ENCODE data around the gene OGFRL1. TPM values are rescaled to one million over a fixed set of nuclear protein-coding genes. Genes with fewer than 3 reads are reported as not detected.

The OGFRL1 gene
- total and polyA plus RNA-seq, 9 donors, result 5.7 to 10.3 (median 8.7) TPM

DNA sequence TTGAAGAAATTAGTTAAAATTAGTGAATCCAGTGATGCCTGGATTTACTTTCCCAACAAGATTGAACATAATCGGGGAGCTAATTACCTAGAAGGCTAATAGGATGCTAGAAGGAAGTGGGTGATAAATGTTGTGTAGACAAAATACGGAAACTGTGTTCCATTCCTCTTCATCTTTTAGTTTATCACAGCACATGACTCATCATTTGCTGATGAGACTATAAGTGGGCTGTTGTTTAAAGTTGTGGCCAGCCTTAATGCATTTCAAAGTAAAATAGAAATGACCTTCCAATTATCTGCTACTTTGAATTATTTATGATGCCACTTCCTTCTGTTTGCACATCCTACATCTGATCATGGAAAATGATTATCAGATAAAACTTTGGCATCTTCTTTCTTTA lies 43.4 kb downstream of the OGFRL1 start:
- Histone ChIP-seq H3K4me3 (ENCODE audit: low read length) (no peak overlapping the region), H3K27ac (ENCODE audit: low read length) (no peak overlapping the region), H3K9me3 (replicated peaks; ENCODE audit: control insufficient read depth, low read depth, low read length) (peaks cover 3% of the 10 kb centered on the region), H3K36me3 (ENCODE audit: control insufficient read depth, insufficient read depth, low read length) (no peaks in the 10 kb centered on the region), H3K27me3 (ENCODE audit: control insufficient read depth, insufficient read depth, low read length) (no peaks in the 10 kb centered on the region), H3K4me1 (ENCODE audit: control insufficient read depth, insufficient read depth, low read length) (peaks cover 5% of the 10 kb centered on the region)
- DNase-seq, result no peak
- no CpG with 5 or more reads among the region's 2 CpGs for WGBS (ENCODE audit: insufficient coverage)

DNA sequence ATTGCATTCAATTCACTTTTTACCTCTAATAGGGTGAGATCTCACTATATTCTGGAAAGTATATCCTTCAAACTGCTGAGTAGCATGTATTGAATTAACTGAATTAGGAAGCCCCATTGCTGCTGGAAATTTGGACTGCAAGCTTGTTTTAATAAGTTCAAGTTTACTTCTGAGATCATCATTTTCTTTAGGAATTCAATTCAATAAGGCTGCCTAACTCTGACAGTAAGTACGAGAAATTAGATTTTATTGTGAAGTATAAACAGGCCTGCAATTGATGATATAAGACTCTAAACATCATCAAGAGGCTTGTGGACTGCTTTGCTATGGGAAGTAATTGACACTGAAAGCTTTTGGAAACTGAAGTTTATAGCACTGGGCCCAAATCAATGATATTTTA lies 44.4 kb downstream of the OGFRL1 start:
- H3K27ac ChIP-seq (ENCODE audit: low read length), result no peak overlapping the region
- H3K4me1 ChIP-seq (ENCODE audit: control insufficient read depth, insufficient read depth, low read length), result no peaks in the 10 kb centered on the region
- no peak for DNase-seq
- no peaks in the 10 kb centered on the region for H3K36me3 ChIP-seq (ENCODE audit: control insufficient read depth, insufficient read depth, low read length)
- H3K4me3 ChIP-seq (ENCODE audit: low read length), result no peak overlapping the region
- H3K9me3 ChIP-seq (replicated peaks; ENCODE audit: control insufficient read depth, low read depth, low read length), result peaks cover 3% of the 10 kb centered on the region
- WGBS (ENCODE audit: insufficient coverage), result no CpG with 5 or more reads among the region's 1 CpG
- H3K27me3 ChIP-seq (ENCODE audit: control insufficient read depth, insufficient read depth, low read length), result no peaks in the 10 kb centered on the region

DNA sequence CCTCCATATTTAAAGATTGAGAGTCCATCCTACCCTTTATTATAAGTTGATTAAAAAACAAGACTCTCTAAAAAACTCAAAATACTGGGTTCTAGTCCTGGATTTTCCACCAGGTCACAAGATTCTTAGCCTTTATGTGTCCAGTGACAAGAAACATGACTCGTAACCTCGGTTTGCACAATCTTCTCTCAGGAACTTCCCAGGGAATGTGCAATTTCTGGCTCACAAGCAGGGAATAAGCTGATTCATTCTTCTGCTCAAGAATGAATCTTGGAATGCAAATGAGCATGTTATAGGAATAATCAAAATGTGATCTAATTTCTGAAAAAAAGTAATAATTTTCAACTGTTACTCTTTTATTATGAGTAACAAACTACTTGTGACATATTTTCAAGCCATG lies 45.1 kb downstream of the OGFRL1 start:
- 54% methylated on average over 2 of the region's 2 CpGs for WGBS (ENCODE audit: insufficient coverage)
- Histone ChIP-seq H3K9me3 (replicated peaks; ENCODE audit: control insufficient read depth, low read depth, low read length) (peaks cover 3% of the 10 kb centered on the region), H3K27me3 (ENCODE audit: control insufficient read depth, insufficient read depth, low read length) (no peaks in the 10 kb centered on the region), H3K36me3 (ENCODE audit: control insufficient read depth, insufficient read depth, low read length) (no peaks in the 10 kb centered on the region), H3K27ac (ENCODE audit: low read length) (no peak overlapping the region), H3K4me3 (ENCODE audit: low read length) (no peak overlapping the region), H3K4me1 (ENCODE audit: control insufficient read depth, insufficient read depth, low read length) (no peaks in the 10 kb centered on the region)
- peak; percentile 40 for DNase-seq

DNA sequence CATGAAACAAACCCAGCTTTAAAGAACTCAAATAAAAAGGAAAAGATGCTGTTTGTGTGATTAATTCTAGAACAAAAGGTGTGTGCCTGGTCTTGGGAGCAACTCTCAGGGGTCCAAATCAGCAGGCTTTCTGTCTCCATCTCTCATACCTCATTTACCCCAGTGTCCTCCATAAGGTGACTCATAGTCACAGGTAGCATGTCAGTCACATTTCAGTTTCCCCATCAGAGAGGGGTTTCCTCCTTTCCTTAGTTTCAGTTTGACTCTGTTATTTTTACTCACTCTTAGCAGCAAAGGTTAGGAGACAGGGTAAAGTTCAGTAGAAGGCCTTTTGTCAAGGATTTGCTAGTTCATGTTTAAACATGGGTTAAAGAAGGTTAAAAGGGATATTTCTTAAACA lies 46.2 kb downstream of the OGFRL1 start:
- H3K27ac ChIP-seq (ENCODE audit: low read length), result no peak overlapping the region

DNA sequence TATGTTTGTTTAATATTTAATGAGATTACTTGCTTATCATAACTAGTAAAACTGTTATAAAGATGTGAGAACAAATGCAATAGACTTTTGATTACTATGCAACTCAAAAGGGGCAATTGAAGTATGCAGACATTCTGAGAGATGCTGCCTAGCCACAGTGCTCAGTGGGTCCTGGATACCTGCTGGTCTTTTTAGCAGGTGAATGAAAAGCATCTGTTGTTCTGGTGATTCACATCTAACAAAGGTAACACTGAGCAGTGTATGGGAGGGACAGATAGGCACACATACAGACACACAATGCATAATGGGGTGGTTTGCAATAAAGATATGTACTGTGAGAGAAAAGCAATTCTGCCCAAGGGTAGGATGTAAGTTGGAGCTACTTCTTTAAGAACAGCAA lies 46.9 kb downstream of the OGFRL1 start:
- no peaks in the 10 kb centered on the region for H3K36me3 ChIP-seq (ENCODE audit: control insufficient read depth, insufficient read depth, low read length)
- H3K4me1 ChIP-seq (ENCODE audit: control insufficient read depth, insufficient read depth, low read length), result no peaks in the 10 kb centered on the region
- H3K4me3 ChIP-seq (ENCODE audit: low read length), result no peak overlapping the region
- DNase-seq, result no peak
- H3K27ac ChIP-seq (ENCODE audit: low read length), result no peak overlapping the region
- H3K27me3 ChIP-seq (ENCODE audit: control insufficient read depth, insufficient read depth, low read length), result no peaks in the 10 kb centered on the region
- H3K9me3 ChIP-seq (replicated peaks; ENCODE audit: control insufficient read depth, low read depth, low read length), result peaks cover 3% of the 10 kb centered on the region

More for the DNA sequence above, 46.2 kb downstream of the OGFRL1 start:
- H3K36me3 ChIP-seq (ENCODE audit: control insufficient read depth, insufficient read depth, low read length), result no peaks in the 10 kb centered on the region
- H3K9me3 ChIP-seq (replicated peaks; ENCODE audit: control insufficient read depth, low read depth, low read length), result peaks cover 3% of the 10 kb centered on the region
- H3K4me3 ChIP-seq (ENCODE audit: low read length), result no peak overlapping the region
- H3K27me3 ChIP-seq (ENCODE audit: control insufficient read depth, insufficient read depth, low read length), result no peaks in the 10 kb centered on the region
- H3K4me1 ChIP-seq (ENCODE audit: control insufficient read depth, insufficient read depth, low read length), result no peaks in the 10 kb centered on the region
- DNase-seq, result no peak

DNA sequence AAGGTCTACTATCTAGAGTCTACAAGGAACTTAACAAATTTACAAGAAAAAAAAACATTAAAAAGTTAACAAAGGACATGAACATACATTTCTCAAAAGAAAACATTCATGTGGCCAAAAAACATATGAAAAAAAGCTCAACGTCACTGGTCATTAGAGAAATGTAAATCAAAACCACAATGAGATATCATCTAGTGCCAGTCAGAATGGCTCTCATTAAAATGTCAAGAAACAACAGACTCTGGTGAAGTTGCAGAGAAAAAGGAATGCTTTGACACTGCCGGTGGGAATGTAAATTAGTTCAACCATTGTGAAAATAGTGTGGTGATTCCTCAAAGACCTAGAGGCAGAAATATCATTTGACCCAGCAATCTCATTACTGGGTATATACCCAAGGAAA lies 48.3 kb downstream of the OGFRL1 start:
- no CpG with 5 or more reads among the region's 2 CpGs for WGBS (ENCODE audit: insufficient coverage)
- peaks cover 3% of the 10 kb centered on the region for H3K9me3 ChIP-seq (replicated peaks; ENCODE audit: control insufficient read depth, low read depth, low read length)
- H3K4me1 ChIP-seq (ENCODE audit: control insufficient read depth, insufficient read depth, low read length), result no peaks in the 10 kb centered on the region
- H3K27me3 ChIP-seq (ENCODE audit: control insufficient read depth, insufficient read depth, low read length), result no peaks in the 10 kb centered on the region
- no peak overlapping the region for H3K27ac ChIP-seq (ENCODE audit: low read length)
- no peak overlapping the region for H3K4me3 ChIP-seq (ENCODE audit: low read length)
- DNase-seq, result no peak
- no peaks in the 10 kb centered on the region for H3K36me3 ChIP-seq (ENCODE audit: control insufficient read depth, insufficient read depth, low read length)

DNA sequence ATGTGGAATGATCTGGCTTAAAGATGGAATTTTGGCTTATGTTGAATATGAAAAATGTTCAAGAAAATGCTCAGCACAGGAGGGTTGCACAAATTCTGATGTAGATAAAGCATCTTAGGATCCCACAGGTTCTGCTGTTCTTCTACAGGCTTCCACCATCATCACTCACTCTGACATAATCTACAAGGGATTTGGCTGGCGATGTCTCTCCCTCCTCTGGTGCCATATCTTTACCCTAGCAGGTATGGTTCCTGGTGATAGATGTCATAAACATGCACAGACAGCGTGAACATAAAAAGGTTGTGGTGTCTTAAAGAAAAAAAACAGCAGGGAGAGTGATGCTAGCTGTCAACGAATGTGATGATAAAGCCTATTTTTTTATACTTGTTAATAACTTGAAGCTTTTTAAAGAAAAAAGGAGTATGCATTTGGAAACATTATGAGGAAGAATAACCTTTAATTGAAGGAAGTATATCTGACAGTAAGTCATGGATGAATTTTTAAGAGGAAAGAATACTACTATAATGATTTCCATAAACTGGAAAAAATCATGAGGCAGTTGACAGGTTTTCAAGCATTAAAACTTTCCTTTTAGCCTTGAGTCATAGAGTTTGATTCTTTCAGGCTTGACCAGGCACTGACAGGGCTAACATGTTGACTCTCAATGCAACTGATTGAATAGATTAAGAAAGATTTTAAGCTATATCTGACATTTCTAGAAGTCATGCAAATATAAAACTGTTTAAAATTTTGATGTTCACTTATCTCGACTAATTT lies 50.1 kb downstream of the OGFRL1 start:
- no CpG with 5 or more reads among the region's 4 CpGs for WGBS (ENCODE audit: insufficient coverage)
- no peak overlapping the region for H3K27ac ChIP-seq (ENCODE audit: low read length)
- peaks cover 3% of the 10 kb centered on the region for H3K9me3 ChIP-seq (replicated peaks; ENCODE audit: control insufficient read depth, low read depth, low read length)
- H3K4me1 ChIP-seq (ENCODE audit: control insufficient read depth, insufficient read depth, low read length), result no peaks in the 10 kb centered on the region
- no peaks in the 10 kb centered on the region for H3K36me3 ChIP-seq (ENCODE audit: control insufficient read depth, insufficient read depth, low read length)
- no peak for DNase-seq
- no peak overlapping the region for H3K4me3 ChIP-seq (ENCODE audit: low read length)
- no peaks in the 10 kb centered on the region for H3K27me3 ChIP-seq (ENCODE audit: control insufficient read depth, insufficient read depth, low read length)

DNA sequence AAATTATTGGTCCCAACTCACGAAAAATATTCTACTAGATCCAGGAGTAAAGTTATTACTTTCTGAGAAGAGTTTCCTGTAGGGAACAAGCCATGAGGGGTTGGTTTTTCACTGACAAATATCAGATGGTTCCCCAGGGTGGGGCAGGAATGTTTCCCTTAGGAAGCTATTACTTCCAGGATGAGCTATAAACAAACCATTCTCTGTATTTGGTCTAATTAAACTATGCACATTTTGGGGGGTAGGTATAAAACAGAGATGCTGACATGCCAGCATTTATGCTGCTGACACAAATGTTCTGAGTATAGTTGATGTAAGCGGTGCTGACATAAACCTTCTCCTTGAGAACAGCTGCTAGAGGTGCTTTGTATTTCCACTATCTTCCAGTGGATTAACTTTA lies 54.2 kb downstream of the OGFRL1 start:
- Histone ChIP-seq H3K9me3 (replicated peaks; ENCODE audit: control insufficient read depth, low read depth, low read length) (no peaks in the 10 kb centered on the region), H3K27ac (ENCODE audit: low read length) (no peak overlapping the region), H3K36me3 (ENCODE audit: control insufficient read depth, insufficient read depth, low read length) (no peaks in the 10 kb centered on the region), H3K4me3 (ENCODE audit: low read length) (no peak overlapping the region), H3K27me3 (ENCODE audit: control insufficient read depth, insufficient read depth, low read length) (no peaks in the 10 kb centered on the region), H3K4me1 (ENCODE audit: control insufficient read depth, insufficient read depth, low read length) (no peaks in the 10 kb centered on the region)
- no peak for DNase-seq
- WGBS (ENCODE audit: insufficient coverage), result no CpG with 5 or more reads among the region's 2 CpGs

DNA sequence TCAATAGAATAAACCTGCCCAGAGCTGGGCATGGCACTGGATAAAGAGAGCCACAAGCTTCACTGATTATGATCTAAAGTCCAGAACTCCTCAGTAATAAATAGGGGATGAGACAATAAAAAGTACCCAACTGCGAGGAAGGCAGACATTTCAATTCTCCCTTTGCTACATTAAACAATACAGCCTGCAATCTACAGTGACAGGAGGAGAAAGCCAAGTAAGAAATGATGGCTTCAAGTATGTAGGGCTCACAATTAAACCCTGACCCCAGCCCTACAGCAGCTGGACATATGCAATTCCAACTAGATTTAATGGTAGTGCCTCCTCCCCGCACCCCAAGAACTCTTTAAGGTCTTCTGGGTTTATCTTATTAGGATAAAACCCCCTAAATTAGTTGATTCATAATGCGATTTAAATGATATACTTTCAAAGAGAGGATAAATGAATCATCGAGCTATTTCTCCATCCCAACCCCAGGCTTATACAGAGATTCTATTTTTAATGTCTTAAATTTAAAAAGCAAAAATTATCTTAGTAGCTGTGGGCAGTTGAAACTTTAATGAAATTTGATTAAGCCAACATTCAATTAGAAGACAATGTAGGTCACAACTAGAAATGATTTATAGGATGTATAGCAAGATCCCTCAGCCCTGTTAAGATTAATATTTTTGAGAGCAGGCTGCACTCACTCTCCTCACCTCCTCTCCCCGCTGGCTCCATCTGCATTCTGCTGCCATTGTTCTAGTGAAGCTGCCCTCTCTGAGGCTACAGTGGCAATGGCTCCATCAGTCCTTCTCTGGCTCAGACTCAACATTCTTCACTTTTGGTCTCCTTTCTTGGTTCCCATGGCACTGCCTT lies 57.1 kb downstream of the OGFRL1 start:
- H3K36me3 ChIP-seq (ENCODE audit: control insufficient read depth, insufficient read depth, low read length), result no peaks in the 10 kb centered on the region
- H3K27me3 ChIP-seq (ENCODE audit: control insufficient read depth, insufficient read depth, low read length), result no peaks in the 10 kb centered on the region
- 92% methylated on average over 1 of the region's 5 CpGs for WGBS (ENCODE audit: insufficient coverage)
- H3K27ac ChIP-seq (ENCODE audit: low read length), result no peak overlapping the region
- H3K9me3 ChIP-seq (replicated peaks; ENCODE audit: control insufficient read depth, low read depth, low read length), result no peaks in the 10 kb centered on the region
- no peak for DNase-seq
- H3K4me3 ChIP-seq (ENCODE audit: low read length), result no peak overlapping the region
- no peaks in the 10 kb centered on the region for H3K4me1 ChIP-seq (ENCODE audit: control insufficient read depth, insufficient read depth, low read length)

DNA sequence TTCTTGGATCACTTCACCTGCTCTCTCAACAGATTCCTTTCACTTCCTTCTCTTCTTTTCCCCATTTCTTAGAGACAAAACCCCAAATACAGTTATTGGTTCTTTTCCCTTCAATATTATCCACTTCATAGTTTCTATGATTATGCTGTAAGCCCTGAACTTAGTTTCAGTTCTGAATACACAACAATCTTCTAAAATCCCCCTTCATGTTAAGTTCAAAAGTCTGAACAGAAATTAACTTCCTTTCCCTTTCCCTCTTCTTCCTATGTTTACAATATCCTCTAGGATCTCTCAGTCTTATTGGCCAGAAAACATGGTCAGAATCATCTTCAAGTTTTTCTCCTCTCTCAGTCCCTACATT lies 57.7 kb downstream of the OGFRL1 start:
- no peak overlapping the region for H3K27ac ChIP-seq (ENCODE audit: low read length)
- no peaks in the 10 kb centered on the region for H3K4me1 ChIP-seq (ENCODE audit: control insufficient read depth, insufficient read depth, low read length)
- DNase-seq, result no peak
- no peaks in the 10 kb centered on the region for H3K36me3 ChIP-seq (ENCODE audit: control insufficient read depth, insufficient read depth, low read length)
- no peak overlapping the region for H3K4me3 ChIP-seq (ENCODE audit: low read length)
- no peaks in the 10 kb centered on the region for H3K27me3 ChIP-seq (ENCODE audit: control insufficient read depth, insufficient read depth, low read length)
- no peaks in the 10 kb centered on the region for H3K9me3 ChIP-seq (replicated peaks; ENCODE audit: control insufficient read depth, low read depth, low read length)

Measured in muscle of leg (tissue), 11 donors.